Non-pigmented ciliary epithelial cell (primary cell): Measurements from ENCODE around the gene CD4.
"Not testable (repeated sequence)": the region's sequence is repeated elsewhere in the genome, so short reads cannot be mapped to it uniquely, and the experiment has no call there.

ENCODE experiments used
- DNase-seq: peaks from one replicate; pipeline ENCODE4 v3.0.0-alpha.2; 2010; ENCODE audit warnings: low read depth

CD4 gene

DNA sequence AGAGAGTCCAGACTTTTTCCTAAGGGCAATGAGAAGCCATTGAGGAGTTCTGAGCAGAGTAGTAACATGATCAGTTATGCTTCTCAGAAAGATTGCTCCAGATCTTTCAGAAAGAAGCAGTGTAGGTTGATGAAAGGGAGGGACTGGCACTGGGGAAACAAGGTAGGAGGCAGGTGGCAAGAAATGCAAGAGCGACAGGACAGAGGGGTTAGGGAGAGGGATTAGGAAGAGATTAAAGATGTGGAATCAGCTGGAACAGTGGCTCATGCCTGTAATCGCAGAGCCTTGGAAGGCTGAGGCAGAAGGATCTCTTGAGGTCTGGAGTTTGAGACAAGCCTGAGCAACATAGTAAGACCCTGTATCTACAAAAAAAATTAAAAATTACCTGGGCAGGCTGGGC lies 58.3 kb downstream of the CD4 start:
- DNase-seq, result no peak

DNA sequence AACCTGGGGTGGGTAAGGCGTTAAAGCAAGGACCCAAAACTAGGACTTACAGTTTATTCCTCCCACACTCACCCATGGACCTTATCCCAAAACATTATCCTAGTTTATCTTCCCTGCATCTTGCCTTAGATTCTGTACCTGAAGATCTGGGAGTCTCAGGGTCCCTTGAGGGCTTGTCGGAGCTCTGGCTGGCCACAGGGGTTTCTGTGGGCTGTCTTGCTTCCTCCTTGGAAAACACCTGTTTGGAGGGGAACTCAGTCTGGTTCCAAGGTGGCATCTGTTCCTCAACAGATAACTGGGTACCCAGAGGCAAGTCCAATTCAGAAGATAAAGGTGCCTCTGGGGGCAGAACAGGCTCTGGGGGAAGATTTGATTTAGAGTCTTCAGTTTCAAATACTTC lies 60.1 kb downstream of the CD4 start:
- DNase-seq, result no peak

DNA sequence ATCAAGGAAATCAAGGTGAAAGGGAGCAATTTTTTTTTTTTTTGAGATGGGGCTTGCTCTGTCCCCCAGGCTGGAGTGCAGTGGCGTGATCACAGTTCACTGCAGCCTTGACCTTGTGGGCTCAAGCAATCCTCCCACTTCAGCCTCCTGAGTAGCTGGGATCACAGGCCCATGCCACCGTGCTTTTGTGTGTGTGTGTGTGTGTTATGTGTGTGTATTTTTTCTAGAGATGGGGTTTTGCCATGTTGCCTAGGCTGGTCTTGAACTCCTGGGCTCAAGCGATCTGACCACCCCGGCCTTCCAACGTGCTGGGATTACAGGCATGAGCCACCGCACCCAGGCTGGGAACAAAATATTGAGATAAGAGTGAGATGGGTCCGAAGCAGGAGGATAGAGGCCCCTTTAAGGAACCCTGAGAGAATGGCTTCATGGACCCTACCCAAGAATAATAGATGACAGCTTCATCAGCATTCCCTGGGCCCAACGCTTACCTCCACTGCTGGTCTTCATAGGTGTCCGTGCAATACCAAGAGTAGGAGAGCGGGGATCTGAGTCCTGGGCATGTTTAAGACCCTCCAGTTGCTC lies 60.7 kb downstream of the CD4 start:
- no peak for DNase-seq

DNA sequence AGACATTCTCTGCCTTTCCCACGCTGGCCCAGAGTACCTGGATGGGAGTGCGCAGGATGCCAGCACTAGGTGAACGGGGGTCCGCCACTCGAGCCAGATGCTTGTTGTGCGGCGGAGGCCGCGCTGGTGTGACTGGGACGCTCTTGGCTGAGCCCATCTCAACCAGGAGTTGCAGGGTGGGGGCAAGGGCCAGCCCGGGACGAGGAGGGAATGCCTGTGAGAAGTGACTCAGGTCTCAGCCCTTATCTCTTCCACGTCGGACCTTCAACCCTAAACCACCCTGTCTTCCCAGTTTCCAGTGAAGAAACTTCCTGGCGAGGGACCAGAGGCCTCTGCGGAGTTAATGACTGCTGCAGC lies 61.4 kb downstream of the CD4 start:
- DNase-seq, result no peak

DNA sequence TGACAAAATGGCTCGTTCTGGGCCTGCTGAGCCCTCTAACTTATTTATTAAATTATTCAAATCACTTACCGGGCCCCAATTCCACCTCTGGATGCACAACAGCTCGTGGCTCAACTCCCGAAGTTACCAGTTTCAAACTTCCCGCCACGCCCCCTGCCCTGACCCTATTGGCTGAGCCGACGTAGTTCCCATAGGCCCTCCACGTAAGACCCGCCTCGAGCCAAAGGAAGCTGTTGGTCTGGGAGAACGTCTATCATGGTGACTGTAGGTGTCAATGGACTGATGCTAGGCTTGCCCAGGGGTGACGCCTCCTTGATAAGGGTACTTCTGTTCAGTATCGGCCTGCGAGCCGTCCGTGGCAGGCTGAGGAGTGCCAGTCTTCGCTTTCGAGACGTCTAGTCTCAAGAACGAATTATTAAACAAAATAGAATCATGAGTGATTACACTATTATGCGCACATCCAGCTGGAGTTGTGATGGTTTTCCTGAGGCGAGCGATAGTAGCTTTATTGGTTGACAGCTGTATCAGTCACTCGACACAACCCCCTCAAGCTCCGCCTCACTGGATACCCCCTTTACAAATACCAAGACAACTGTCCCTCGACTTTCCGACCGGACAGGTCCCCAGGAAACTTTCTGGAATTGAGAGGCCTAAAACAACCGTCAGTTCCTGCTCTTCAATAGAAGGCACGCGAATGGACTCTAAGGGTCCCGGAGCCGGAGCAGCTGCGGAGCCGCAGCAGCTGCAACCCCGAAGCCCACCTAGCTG lies 62.0 kb downstream of the CD4 start, which contains the start of gene CDCA3:
CDCA3 (minus strand) TSS at position 134 of the 768 bp plus-strand sequence. CDS start 334 bp downstream, outside the sequence.
- peak; percentile 97 for DNase-seq

DNA sequence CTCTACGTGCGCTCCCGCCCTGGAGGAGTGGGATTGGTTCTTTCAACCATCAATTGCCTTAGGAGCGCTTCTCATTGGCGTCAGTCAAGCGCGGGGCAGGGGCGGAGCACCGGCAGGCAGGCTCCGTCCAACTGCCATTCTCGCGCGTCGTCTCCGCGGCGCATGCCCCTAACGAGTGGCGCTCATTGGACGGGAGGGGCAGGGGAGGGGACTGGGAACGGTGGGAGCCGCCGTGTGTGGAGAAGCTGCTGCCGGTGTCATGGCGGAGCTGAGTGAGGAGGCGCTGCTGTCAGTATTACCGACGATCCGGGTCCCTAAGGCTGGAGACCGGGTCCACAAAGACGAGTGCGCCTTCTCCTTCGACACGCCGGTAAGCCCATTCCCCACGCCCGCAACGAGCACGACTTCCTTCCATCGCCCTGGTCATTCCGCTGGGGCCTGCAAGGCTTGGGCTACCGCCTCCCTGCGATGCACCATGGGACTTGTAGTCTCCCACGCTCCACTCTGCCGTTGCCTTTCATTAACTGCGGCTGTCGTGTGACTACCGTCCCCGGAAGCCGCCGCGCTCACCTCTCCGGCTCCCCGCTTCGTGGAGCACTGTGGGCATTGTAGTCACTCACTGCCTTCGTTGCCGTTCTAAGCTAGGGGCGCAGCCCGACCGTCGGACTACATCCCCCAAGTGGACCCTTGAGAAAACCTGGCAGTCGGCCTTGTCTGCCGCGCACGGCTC lies 62.8 kb downstream of the CD4 start, which contains the start of gene USP5:
USP5 (plus strand) TSS at position 230 of the 730 bp plus-strand sequence; CDS start at position 260, 30 bp downstream.
- DNase-seq, result peak; percentile 99

DNA sequence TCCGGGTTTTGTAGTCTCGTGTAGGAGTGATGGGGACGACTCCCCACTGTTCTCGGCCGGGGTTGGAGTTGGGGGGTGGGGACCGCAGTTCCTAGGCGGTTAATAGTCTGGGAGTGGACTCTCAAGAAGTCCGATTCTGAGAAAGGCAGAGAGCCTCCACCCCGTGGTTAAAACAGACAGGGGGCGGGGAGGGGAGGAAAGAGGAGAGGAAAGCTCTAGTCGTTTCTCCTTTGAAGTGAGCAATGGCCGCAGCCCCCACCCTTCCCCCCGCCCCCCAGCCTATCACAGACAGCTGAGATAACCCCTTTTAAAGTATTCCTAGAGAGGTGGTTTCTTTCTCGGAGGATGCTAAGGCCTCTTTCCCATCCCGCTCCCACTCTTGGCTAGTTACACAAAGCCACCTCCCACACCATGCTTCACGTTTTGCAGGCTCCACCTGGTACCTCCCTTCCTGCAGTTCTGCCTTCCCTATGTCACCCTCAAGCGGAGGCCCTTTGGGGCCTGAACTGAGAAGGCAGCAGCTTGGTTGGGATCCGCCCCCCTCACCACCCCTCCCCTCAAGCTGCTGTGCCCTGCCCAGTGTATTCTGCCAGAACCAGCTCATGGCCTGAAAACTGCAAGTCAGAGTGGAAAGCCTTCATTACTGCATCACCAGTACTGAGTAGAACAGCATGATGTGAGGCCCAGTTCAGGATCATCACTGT lies 63.5 kb downstream of the CD4 start:
- DNase-seq, result no peak

DNA sequence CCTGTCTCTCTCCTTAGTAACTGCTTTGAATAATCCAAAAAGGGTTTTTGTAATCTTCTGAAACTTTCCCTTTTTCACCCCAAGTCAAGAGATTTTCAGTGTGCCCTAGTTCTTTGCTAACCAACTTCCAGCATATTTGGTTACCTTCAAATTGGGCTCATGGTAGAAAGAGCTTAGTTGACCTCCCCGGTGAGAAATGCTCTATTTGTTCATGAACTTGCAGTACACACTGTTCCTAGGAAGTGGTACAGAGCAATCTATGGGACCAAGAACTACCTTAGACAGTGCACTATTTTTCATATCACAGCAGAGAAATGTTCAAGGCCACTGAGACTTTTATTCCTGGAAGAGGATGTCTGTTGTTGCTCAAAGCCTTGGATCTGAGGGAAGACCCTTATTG lies 64.3 kb downstream of the CD4 start:
- no peak for DNase-seq

DNA sequence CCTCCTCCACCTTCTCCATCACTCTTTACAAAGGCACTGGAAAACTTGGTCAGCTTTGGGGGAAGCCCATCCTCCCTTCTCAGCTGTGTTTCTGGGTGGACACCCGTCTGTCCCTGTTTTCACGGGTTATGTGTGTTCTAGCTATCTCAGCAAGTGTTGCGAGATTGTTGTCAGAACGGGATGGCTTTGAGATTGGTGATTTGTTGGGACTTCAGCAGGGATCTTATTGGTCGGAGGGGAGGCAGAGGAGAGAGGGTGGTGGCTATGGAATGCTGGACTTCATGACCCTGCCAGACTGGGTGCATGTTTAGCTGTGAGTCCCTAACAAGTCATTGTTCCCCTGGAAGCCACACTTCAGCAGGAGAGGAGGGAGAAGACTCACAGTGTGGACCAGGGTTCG lies 64.7 kb downstream of the CD4 start:
- no peak for DNase-seq

DNA sequence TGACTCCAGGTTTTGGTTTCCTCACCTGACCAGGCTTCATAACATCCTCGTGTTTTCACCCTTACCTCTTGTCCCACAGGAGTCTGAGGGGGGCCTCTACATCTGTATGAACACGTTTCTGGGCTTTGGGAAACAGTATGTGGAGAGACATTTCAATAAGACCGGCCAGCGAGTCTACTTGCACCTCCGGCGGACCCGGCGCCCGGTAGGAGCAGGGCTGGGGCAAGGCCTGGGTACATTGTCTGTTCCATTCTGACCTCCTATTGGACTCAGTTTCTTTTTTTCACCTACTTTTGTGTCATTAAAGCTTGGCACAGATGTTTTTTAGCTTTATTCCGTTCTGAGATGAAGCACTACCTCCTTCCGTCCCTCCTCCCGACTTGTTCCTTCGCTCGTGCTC lies 66.0 kb downstream of the CD4 start:
- no peak for DNase-seq

DNA sequence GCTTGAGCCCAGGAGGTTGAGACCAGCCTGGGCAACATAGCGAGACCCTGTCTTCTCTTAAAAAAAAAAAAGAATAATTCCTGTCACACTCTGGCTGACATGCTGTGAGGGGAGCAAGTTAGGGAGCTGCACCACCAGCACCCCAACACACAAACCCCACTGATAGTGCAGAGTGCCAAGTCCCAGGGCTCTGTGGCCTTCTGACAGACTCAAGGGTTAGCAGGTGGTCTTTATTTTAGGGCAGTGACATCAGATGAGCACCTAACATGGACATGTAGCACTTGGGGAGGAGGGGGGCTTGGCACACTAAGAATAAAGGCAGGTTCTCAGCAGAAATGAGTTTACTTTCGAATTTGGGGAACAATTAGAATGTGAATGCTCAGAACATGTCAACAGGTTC lies 69.5 kb downstream of the CD4 start:
- no peak for DNase-seq

DNA sequence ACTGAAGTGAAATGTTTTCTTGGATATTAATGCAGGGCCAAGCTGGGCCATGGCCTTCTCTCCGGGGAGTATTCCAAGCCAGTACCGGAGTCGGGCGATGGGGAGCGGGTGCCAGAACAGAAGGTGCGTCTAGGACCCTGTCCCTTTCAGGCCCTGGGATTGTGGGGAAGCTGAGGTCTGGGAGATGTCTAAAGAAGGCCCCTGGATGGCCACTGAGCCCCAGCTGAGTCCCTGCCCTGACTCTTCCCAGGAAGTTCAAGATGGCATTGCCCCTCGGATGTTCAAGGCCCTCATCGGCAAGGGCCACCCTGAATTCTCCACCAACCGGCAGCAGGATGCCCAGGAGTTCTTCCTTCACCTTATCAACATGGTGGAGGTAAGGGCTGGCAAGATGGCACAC lies 70.8 kb downstream of the CD4 start:
- no peak for DNase-seq

DNA sequence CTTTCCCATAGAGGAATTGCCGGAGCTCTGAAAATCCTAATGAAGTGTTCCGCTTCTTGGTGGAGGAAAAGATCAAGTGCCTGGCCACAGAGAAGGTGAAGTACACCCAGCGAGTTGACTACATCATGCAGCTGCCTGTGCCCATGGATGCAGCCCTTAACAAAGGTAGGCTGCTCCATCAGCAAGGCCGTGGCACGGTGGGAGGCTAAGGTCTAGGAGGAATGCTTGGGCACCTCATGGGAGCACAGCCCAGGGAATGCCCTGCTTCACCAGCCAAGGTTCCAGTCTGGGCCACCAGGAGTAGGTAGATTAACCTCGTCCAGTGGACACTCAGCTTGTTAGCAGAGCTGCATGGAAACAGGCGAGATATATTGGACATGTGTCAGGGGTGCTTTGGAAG lies 71.6 kb downstream of the CD4 start:
- DNase-seq, result no peak

DNA sequence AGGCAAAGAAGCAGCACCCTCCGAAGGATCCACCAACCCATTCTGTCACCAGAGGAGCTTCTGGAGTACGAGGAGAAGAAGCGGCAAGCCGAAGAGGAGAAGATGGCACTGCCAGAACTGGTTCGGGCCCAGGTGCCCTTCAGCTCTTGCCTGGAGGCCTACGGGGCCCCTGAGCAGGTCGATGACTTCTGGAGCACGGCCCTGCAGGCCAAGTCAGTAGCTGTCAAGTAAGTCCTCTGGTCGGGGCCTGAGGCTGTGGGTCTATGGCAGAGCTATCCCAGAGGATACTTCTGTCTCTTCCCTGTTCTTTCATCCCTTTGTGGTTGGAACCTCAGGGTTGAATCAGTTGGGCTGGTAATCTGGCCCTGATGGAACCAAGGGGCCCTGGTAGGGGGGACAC lies 72.1 kb downstream of the CD4 start:
- no peak for DNase-seq

DNA sequence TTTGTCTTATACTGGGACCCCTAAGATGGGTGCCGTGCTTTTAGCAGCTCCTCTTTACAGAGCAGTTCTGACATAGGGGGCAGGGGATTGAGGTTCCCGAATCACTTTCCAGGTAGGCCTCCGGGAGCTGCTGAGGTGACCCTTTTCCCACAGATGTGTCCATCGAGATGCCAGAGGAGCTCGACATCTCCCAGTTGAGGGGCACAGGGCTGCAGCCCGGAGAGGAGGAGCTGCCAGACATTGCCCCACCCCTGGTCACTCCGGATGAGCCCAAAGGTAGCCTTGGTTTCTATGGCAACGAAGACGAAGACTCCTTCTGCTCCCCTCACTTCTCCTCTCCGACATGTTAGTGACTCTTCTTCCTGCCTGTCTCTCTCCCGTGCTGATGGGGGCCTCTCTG lies 73.7 kb downstream of the CD4 start:
- DNase-seq, result no peak

DNA sequence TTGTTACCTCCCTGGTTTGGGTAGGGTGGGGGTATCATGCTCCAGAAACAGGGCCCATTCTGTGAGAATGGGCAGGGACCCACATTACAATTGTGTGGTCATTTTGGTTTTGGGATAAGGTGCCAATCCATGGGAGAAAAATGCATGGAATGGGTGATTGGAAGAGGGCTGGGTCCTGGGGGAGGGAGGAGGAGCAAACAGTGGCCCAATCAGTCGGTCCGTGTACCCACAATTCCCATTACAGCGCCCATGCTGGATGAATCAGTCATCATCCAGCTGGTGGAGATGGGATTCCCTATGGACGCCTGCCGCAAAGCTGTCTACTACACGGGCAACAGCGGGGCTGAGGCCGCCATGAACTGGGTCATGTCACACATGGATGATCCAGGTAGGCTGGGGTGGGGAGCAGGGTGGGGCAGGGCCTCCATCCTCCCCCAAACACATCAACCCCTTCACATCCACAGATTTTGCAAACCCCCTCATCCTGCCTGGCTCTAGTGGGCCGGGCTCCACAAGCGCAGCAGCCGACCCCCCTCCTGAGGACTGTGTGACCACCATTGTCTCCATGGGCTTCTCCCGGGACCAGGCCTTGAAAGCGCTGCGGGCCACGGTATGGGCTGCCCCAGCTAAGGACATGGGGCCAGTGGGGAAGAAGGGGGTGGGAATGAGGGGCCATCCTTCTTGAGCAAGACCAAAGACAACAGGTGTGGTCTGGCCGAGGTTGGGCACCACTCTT lies 74.4 kb downstream of the CD4 start:
- no peak for DNase-seq

DNA sequence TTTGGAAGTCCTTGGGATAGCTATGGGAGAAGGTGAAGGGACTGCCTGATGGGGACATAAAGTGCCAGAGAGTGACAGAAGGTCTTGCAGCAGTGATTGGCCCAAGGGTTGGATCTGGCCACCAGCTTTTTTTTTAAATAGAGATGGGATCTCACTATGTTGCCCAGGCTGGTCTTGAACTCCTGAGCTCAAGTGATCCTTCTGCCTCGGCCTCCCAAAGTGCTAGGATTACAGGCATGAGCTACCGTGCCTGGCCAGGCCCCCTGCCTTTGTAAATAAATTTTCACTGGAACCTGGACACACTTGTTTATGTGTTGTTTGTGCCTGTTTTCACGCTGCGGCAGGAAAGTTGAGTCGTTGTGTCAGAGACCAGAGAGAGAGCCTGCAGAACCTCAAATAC lies 76.0 kb downstream of the CD4 start:
- not testable (repeated sequence) for DNase-seq

DNA sequence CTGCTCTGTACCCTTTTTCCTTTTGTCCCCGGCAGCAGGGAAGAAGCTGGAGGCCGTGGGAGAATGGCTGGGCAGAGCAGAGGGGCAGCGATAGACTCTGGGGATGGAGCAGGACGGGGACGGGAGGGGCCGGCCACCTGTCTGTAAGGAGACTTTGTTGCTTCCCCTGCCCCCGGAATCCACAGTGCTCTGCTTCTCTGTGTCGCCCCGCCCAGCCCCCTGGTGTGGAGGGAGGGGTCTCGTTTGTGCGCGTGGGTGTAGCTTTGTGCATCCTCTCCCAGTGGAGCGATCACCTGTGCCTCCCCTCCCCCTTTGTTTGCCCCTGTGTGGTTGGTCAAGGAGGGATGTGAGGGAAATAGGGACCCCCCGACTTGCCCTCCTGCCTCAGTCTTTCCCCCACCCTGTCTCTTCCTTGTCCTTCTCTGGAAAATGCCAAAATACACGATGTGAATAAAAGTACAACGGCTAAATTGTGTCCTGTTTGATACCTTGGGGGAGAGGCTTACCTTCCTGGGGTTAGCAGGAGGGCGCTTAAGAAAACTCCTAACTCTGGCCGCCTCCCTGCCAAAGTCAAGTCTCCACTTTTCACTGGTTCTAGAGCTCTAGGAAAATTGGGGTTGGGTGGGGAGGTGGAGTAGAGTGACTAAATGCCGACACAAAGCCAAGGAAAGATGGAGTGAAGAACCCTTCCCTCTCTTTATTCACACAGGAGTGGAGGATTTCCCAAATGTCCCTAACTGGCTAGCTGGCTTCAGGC lies 77.0 kb downstream of the CD4 start:
- no peak for DNase-seq

DNA sequence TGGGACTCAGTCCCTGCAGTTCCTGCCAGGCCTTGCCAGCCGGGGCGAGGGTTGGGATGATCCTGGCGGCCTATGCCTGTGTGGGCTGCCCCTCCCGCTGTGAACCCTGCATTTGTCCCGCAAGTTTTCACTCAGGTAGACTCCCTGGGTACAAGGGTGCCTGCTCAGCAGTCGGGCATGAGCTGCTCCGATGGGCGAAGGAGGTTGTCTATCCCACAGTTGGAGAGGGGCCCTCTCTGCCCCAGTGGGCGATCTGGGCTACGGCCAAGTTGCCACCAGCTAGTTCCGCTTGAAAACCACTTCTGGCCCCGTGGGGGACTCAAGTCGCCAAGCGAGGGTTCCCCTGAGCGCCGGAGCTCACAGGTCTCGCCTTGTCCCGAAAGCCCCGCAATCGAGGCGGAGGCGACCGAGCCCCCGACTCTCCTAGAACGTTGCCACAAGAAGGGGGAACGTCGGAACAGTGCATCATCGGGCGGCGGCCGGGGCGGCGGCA lies 77.6 kb downstream of the CD4 start:
- DNase-seq, result no peak

DNA sequence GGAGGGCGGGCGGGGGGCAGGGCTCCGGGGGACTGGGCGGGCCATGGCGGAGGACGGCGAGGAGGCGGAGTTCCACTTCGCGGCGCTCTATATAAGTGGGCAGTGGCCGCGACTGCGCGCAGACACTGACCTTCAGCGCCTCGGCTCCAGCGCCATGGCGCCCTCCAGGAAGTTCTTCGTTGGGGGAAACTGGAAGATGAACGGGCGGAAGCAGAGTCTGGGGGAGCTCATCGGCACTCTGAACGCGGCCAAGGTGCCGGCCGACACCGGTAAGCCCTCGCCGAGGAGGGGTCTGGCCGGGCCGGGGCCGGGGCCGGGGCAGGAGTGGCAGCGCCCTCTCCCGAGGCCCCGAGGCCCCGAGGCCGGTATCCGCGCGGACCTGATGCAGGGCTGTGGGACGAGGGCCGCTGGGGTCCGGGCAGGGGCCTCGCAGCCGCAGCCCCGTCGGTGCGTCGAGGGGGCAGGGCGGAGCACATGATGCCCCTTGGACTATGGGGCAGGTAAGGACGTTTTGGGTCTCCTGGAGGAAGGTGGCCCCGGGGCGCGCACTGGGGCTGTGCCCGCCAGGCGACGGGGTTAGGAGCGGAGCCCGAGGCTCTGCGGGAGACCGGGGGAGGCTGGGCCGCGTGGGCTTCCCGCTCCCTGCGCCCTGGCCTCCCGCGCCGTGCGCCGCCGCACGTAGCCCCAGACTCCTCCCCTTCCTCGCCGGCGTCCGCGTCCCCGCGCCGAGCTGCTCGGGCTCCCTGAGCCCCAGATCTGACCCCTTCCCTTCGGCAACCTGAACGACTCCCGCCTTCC lies 78.3 kb downstream of the CD4 start, which contains the start of gene TPI1:
TPI1 (plus strand) TSS at position 119 of the 798 bp plus-strand sequence; CDS start at position 155, 36 bp downstream.
- no peak for DNase-seq
